Fibroblast of peridontal ligament (primary cell): Measurements from ENCODE around the gene MBD3.
"Not testable (repeated sequence)": the region's sequence is repeated elsewhere in the genome, so short reads cannot be mapped to it uniquely, and the experiment has no call there.

ENCODE experiments used
- DNase-seq: peaks from one replicate; pipeline ENCODE4 v3.0.0-alpha.2; 2010; ENCODE audit errors: extremely low read depth

MBD3 gene

DNA sequence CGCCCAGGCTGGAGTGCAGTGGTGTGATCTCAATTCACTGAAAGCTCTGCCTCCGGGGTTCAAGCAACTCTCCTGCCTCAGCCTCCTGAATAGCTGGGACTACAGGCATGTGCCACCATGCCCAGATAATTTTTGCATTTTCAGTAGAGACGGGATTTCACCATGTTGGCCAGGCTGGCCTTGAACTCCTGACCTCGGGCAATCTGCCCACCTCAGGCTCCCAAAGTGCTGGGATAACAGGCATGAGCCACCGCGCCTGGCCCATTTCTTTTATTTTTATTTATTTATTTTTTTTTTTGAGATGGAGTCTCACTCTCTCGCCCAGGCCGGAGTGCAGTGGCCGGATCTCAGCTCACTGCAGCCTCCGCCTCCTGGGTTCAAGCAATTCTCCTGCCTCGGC lies 52.9 kb downstream of the MBD3 start:
- not testable (repeated sequence) for DNase-seq

DNA sequence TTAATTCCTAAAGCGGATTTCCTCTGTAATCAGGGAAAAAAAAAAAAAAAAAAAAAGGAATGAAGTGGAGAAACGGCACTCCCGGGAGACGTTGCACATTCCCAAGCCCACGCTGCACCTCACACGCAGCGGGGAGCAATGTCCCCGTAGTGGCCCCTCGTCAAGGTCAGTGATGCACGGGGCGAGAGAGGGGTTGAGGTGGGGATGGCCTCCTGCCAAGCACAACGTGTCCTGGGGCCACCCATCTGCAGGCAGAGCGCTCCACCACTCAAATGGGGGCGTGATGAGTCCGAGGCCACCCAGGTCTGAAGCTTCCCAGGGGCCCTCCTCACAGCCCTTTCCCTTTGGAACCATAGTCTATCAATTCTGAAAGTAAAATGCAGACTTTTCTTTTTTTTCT lies 53.7 kb downstream of the MBD3 start:
- DNase-seq = peak; percentile 7

DNA sequence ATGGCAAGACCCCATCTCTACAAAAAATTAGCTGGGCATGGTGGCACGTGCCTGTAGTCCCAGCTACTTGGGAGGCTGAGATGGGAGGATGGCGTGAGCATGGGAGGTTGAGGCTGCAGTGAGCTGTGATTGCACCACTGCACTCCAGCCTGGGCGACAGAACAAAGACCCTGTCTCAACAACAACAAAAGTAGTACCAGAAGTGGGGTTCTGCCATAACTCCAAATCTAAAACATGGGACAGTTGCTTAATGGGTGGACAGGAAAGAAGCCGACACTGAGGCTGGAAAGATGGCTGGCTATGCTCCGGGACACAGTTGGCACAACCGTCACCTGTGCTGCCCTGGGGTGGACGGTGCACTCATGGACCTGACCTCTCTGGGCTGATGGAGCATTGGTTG lies 57.0 kb downstream of the MBD3 start:
- not testable (repeated sequence) for DNase-seq

DNA sequence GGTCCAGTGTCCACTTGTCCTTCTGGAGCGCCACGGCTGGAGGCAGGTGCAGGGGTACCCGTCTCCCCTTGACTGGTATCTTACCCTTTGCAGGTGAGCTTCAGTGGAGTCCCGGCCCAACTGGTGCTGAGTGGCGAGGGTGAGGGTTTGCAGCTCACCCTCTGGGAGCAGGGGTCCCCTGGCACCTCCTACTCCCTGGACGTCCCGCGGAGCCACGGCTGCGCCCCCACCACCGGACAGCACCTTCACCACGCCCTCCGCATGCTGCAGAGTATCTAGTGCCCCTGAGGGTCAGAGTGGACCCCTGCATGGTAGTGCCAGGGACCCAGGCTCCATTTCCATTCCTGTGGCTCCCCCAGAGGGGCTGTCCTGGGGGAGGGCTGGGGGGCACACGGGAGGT lies 57.7 kb downstream of the MBD3 start:
- no peak for DNase-seq

DNA sequence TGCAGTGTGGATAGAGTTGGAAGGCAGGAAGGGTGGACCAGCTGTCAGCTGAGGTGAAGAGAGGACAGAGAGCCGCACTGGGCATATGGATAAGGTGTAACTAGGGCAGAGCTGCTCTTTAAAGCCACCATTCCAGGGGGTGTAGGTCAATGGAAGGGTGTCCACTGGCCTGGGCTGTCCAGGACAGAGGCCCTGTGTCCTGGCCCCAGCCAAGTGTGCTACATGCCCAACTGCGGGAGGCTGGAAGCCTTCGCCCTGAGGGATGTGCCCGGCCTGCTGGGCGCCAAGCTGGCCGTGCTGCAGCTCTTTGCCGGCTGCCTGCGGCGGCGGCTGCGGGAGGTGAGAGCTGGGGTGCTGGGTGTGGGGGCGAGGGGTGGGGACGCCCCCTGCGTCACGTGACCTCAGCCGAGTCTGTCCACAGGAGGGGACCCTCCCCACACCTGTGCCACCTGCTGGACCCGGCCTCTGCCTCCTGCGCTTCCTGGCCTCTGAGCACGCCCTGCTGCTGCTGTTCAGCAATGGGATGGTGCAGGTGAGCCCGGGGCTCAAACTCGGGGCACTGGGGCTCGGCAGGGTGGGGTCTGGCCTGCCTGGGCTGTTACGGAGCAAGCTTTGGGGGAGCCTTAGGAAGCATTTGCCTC lies 59.0 kb downstream of the MBD3 start:
- DNase-seq = no peak

DNA sequence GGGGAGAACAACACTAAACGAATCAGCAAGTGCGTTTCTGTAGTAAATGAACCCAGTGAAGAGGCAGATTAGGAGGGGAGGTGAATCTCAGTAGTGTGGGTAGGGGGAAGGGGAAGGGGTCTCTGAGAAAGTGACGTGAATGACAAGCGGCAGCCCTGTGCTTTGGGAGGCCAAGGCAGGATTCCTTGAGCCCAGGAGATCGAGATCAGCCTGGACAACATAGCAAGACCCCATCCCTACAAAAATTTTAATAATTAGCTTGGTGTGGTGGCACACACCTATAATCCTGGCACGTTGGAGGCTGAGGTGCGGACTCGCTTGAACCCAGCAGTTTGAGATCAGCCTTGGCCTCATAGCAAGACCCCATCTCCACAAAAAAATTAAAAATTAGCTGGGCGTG lies 60.7 kb downstream of the MBD3 start:
- DNase-seq = no peak

DNA sequence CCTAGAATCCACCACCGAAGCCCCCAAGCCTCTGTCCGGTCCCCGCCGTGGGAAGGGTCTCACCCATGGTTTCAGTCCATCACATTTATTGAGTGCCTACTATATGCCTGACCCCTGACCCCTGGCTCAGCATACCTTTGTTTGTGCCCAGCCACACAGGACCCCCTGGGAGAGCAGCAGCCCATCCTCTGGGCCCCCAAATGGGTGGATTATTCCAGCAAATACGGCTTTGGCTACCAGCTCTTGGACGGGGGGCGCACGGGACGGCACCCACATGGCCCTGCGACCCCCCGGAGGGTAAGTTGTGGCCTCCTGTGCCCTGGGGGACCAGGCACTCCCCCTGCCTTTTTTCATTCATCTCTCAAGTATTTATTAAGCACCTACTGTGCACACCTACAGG lies 61.1 kb downstream of the MBD3 start:
- DNase-seq = no peak

DNA sequence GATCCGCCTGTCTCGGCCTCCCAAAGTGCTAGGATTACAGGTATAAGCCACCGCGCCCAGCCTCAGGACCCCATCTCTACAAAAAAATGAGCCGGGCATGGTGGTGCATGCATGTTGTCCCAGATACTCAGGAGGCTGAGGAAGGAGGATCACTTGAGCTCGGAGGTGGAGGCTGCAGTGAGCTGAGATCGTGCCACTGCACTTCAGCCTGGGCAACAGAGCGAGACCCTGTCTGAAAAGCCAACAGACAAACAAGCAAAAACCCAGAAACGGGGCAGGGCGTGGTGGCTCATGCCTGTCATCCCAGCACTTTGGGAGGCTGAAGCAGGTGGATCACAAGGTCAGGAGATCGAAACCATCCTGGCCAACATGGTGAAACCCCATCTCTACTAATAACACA lies 61.8 kb downstream of the MBD3 start:
- not testable (repeated sequence) for DNase-seq

DNA sequence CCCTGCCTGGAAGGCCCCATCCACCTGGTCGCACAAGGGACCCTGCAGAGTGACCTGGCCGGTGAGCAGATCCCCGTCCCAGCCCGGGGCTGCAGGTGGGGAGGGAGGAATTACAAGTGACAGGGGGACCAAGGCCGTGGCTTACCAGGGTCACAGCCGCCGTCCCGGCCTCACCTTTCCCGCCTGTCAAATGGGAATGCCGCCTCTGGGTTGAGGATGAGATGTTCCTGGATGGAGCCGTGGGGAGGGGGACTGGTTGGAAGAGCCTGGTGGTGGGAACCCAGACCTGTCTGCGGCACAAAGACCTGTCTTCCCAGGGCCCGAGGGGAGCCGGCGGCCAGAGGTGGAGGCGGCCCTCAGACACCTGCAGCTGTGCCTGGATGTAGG lies 63.2 kb downstream of the MBD3 start:
- DNase-seq = no peak

DNA sequence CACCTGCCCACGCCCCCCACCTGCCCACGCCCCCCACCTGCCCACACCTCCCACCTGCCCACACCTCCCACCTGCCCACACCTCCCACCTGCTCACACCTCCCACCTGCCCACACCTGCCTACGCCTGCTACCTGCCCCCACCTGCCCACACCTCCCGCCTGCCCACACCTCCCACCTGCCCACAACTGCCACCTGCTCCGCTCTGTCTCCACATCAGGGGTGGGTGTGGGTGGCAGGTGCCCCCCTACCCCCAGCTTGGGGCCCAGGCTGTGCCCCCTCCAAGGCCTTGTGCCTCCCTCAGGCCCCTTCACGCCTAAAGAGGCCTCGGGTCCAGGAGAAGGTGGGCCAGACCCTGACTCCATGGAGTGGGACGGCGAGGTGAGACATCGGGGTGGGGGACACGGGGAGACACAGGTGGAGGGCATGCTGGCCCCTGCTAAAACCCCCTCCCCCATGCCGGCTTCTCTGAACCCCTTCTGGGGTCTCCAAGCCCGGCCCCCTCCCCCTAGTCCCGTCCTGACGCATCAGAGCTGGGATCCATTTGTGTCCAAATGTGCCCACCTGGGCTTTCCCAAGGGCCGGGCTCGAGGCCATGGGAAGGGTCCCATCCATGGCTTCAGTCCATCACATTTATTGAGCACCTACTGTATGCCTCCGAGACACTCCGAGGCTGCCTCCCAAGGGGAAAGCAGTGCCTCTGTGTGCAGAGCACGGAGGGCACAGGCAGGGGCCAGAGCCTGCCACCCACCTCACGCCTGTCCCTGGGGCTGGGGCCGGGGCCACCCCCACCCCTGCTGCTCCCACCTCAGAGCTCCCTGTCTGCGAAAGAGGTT lies 63.9 kb downstream of the MBD3 start:
- DNase-seq = no peak

DNA sequence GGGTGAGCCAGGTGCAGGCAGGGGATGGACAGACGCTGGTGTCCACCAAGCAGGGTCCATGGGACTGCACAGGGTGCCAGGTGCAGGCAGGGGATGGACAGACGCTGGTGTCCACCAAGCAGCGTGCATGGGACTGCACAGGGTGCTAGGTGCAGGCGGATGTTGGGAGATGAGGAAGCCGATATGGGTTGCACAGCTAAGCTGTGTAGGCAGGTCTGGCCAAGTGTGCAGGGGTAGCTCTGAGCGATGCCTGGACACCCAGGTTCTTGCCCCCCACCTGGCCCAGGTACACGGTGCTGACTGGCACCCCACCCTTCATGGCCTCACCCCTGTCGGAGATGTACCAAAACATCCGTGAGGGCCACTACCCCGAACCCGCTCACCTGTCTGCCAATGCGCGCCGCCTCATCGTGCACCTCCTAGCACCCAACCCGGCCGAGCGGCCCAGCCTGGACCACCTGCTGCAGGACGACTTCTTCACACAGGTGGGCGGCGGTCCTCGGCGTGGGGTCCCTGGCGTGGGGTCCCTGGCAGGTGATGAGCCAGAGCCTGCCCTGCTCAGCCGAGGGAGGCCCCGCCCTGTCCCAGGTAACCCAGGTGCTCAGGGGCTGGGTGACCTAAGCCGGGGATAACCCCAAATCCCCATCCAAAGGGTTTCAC lies 64.9 kb downstream of the MBD3 start:
- DNase-seq = no peak

DNA sequence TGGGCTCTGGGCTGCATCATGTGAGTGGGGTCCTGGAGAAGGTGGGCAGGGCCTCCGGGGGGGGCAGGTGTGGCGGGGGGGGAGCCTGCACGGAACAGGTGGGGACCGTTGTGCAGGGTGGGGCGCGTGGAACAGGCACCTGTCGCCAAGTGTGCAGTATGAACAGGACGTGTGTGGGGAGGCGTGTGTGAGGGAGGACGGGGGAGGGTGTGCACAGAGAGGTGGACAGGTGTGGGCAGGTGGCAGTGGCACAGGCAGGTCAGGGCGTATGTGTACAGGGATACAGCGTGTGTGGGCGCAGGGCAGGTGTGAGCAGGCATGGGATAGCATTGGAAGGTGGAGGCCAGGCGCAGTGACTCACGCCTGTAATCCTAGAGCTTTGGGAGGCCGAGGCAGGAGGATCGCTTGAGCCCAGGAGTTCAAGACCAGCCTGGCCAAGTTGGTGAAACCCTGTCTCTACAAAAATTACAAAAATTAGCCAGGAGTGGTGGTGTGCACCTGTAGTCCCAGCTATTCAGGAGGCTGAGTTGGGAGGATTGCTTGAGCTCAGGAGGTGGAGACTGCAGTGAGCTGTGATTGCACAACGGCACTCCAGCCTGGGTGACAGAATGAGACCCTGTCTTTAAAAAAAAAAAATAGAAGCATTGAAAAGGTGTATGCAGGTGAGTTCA lies 65.6 kb downstream of the MBD3 start:
- DNase-seq = no peak

DNA sequence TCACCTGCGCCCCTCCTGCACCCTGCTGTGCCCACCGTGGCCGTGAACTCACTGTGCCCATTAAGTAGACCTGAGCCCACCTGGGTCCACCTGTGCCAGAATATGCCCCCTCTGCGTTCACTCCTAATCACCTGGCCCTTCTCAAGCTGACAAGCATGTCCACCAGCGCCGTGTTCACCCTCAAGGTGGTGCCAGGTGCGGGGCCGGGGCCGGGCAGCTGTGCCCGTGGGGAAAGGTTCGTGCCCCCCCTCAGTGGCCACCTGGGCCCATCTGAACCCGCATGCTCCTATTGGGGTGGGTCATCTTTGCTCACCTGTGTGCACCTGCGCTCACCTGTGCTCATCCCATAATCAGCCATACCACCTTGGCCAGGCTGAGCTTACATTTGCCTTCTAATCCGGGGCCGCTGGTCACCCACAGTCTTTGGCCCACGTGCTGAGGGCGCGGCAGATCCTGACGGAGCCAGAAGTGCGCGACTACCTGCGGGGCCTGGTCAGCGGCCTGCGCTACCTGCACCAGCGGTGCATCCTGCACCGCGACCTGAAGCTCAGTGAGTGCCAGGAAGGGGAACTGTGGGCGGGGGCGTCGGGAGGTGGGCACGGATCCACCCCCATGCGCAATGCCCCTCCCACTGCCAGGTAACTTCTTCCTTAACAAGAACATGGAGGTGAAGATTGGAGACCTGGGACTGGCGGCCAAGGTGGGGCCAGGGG lies 66.4 kb downstream of the MBD3 start:
- no peak for DNase-seq

DNA sequence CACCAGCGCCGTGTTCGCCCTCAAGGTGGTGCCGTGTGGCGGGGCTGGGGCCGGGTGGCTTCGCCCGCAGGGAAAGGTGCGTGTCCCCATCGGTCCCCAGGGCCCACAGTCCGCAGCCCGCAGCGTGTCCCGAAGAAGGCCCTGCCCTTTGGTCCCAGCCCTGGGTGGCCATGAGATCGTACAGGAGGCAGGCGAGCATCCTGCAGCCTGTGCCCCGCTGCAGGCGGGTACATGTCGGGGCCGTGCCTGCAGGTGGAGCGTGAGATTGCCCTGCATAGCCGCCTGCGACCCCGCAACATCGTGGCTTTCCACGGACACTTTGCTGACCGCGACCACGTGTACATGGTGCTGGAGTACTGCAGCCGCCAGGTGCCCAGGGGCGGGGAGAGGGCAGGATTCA lies 67.3 kb downstream of the MBD3 start:
- DNase-seq = no peak

DNA sequence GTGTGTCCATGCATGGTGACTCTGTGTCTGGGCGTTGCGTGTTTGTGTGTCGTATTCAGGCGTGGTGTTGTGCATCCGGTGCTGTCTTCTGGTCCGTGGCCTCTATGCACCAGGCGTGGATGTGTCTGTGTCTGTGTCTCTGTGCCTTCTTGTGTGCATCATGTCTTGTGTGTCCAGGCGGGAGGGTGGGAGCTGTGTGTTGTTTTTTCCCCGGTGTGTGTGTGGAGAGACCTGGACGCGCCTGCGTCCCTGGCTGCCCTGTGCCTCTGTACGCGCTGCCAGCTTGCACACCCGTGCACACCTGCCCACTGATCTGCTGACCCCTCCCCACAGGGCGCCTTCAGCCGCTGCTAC lies 67.7 kb downstream of the MBD3 start:
- no peak for DNase-seq

DNA sequence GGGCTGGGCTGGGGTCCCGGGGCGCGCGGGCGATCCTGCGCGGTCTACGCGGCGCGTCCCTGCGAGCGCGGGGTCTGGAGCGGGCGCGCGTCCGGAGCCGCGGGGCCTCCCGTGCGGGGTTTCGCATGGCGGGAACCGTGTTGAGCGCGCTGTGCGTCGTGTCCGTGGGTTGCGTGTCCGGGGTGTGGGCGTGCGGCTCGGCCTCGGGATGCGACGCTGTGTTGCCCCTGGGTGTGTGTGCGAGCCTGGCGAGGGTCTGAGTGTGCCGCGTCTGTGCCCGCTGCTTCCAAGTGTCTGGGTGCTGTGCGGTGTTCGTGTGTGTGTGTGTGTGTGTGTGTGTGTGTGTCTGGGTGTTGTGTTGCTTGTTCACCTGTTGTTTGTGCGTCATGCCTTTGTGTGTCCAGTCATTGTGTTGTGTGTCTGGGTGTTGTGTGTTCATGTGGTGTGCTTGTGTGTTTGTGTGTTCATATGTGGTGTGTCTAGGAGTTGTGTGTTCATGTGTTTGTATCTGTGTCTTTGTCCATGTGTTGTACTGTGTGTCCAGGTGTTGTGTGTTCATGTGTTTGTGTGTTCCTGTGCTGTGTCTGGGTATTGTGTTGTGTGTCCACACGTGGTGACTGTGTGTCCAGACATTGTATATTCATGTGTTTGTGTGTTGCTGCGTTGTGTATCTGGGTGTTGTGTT lies 68.2 kb downstream of the MBD3 start:
- no peak for DNase-seq
